ENCODE results near the gene TIMM10.

Gene TIMM10

GRCh38 chr11:57482782-57483561, 47.6 kb downstream of the TIMM10 start:
- no peak for DNase-seq (ENCODE audit: low read depth, low spot score)

DNA sequence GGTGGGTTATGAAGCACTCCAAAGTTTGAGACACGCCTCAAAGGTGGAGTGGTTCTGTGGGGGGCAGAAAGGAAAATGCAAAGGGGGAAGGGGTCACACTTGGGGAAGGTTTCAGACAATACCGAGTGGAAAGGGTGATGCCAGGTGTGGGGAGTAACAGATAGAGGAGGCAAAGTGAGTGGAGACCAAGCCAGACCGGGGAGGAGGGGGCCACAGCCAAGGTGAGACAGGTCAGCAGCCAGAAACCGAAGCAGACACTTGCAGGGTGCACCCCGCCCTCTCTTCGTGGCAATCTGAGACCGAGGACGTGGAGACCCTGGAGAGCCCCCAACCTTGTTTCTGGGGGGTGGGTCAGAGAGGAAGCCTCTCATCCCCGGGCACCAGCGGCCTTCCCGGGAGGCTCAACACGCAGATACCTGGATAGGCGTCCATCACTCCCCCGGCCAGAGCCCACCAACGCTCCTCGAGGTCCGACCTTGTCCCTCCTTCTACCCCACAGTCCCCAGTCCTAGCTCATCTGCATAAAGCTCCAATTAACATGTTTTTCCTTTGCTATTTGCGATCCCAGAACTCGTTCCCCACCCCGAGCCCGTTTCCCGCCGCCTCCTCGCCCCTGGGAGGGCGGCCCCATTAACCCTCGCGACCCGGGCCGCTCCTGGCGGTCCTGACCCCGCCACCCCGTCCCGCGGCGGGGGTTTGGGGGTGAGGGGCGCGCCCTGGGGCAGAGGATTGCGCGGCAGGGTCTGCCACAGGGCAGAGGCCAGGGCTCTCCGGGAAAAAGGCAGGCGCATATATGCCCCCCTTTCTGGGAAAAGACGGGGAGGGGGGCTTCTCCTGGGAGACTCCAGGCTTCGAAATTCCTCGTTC, 48.4 kb downstream of the TIMM10 start:
- Histone ChIP-seq H3K9ac (ENCODE audit: insufficient read length, low read depth) (peak overlapping the region; percentile 90), H3K9me3 (ENCODE audit: insufficient read depth, low read length) (no peaks in the 10 kb centered on the region), H3K4me3 (ENCODE audit: insufficient read length, low read depth) (peak overlapping the region; percentile 62), H3K36me3 (ENCODE audit: insufficient read depth, insufficient read length, low read length) (no peaks in the 10 kb centered on the region), H3K4me1 (ENCODE audit: insufficient read depth, insufficient read length) (peaks cover 16% of the 10 kb centered on the region), H3K27me3 (ENCODE audit: insufficient read depth, insufficient read length) (peaks cover 20% of the 10 kb centered on the region)
- TF ChIP-seq SUZ12 (IDR thresholded peaks at IDR 0.05; ENCODE audit: extremely low read depth, insufficient read depth, insufficient read length) (no peak), YY1 (IDR thresholded peaks at IDR 0.05; ENCODE audit: insufficient read depth, insufficient read length) (no peak), ZNF274 (IDR thresholded peaks at IDR 0.05; ENCODE audit: low read depth, low read length) (no peak)
- DNase-seq (ENCODE audit: low read depth, low spot score) = no peak

More at GRCh38 chr11:57482782-57483561, 47.6 kb downstream of the TIMM10 start:
- no peaks in the 10 kb centered on the region for H3K36me3 ChIP-seq (ENCODE audit: insufficient read depth, insufficient read length, low read length)
- peaks cover 20% of the 10 kb centered on the region for H3K27me3 ChIP-seq (ENCODE audit: insufficient read depth, insufficient read length)
- H3K4me1 ChIP-seq (ENCODE audit: insufficient read depth, insufficient read length) = peaks cover 12% of the 10 kb centered on the region
- H3K4me3 ChIP-seq (ENCODE audit: insufficient read length, low read depth) = peak overlapping the region; percentile 62
- TF ChIP-seq YY1 (IDR thresholded peaks at IDR 0.05; ENCODE audit: insufficient read depth, insufficient read length) (no peak), ZNF274 (IDR thresholded peaks at IDR 0.05; ENCODE audit: low read depth, low read length) (no peak), SUZ12 (IDR thresholded peaks at IDR 0.05; ENCODE audit: extremely low read depth, insufficient read depth, insufficient read length) (no peak)
- H3K9ac ChIP-seq (ENCODE audit: insufficient read length, low read depth) = peak overlapping the region; percentile 90
- H3K9me3 ChIP-seq (ENCODE audit: insufficient read depth, low read length) = no peaks in the 10 kb centered on the region

GRCh38 chr11:57481315-57481714, 49.2 kb downstream of the TIMM10 start:
- TF ChIP-seq SUZ12 (IDR thresholded peaks at IDR 0.05; ENCODE audit: extremely low read depth, insufficient read depth, insufficient read length) (no peak), ZNF274 (IDR thresholded peaks at IDR 0.05; ENCODE audit: low read depth, low read length) (no peak), YY1 (IDR thresholded peaks at IDR 0.05; ENCODE audit: insufficient read depth, insufficient read length) (no peak)
- no peaks in the 10 kb centered on the region for H3K9me3 ChIP-seq (ENCODE audit: insufficient read depth, low read length)
- H3K9ac ChIP-seq (ENCODE audit: insufficient read length, low read depth) = no peak overlapping the region
- no peaks in the 10 kb centered on the region for H3K36me3 ChIP-seq (ENCODE audit: insufficient read depth, insufficient read length, low read length)
- no peak overlapping the region for H3K4me3 ChIP-seq (ENCODE audit: insufficient read length, low read depth)
- H3K4me1 ChIP-seq (ENCODE audit: insufficient read depth, insufficient read length) = peaks cover 22% of the 10 kb centered on the region
- peaks cover 20% of the 10 kb centered on the region for H3K27me3 ChIP-seq (ENCODE audit: insufficient read depth, insufficient read length)
- no peak for DNase-seq (ENCODE audit: low read depth, low spot score)

DNA sequence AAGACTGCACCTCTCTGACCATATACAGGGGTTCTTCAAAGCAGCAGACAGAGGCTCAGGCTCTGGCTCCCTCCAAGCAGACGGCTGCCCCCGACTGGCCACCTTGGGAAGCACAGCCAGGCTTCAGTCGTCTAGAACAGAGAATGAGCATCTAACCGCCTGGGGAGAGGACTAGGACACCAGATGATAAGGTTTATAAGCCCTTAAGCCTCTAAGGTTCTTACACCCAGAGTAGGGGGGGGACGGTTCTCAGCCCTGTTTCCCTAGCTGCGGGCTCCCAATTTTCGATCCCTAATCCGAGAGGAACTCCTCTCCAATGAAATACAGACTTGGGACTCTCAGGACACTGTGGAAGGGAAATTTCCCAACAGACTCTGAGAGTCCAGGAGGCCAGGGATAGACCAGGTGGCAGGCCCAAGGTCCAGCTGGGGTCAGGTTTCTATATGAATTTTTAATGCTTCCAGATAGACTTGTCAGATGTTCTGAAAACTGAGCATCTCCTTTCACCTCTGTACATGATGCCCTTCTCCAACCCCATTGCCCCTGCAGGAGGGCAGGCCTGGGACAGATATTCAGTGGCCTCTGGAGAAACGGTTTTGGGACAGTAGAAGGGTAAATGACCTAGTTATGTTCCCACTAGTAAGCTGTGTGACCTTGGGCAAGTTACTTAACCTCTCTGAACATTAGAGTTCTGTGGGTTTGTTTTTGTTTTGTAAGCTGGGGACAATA, 50.0 kb downstream of the TIMM10 start:
- Histone ChIP-seq H3K27me3 (ENCODE audit: insufficient read depth, insufficient read length) (peaks cover 20% of the 10 kb centered on the region), H3K9me3 (ENCODE audit: insufficient read depth, low read length) (no peaks in the 10 kb centered on the region), H3K4me1 (ENCODE audit: insufficient read depth, insufficient read length) (peaks cover 22% of the 10 kb centered on the region), H3K4me3 (ENCODE audit: insufficient read length, low read depth) (no peak overlapping the region), H3K36me3 (ENCODE audit: insufficient read depth, insufficient read length, low read length) (no peaks in the 10 kb centered on the region), H3K9ac (ENCODE audit: insufficient read length, low read depth) (no peak overlapping the region)
- DNase-seq (ENCODE audit: low read depth, low spot score) = peak; percentile 62
- TF ChIP-seq YY1 (IDR thresholded peaks at IDR 0.05; ENCODE audit: insufficient read depth, insufficient read length) (no peak), SUZ12 (IDR thresholded peaks at IDR 0.05; ENCODE audit: extremely low read depth, insufficient read depth, insufficient read length) (no peak), ZNF274 (IDR thresholded peaks at IDR 0.05; ENCODE audit: low read depth, low read length) (no peak)

DNA sequence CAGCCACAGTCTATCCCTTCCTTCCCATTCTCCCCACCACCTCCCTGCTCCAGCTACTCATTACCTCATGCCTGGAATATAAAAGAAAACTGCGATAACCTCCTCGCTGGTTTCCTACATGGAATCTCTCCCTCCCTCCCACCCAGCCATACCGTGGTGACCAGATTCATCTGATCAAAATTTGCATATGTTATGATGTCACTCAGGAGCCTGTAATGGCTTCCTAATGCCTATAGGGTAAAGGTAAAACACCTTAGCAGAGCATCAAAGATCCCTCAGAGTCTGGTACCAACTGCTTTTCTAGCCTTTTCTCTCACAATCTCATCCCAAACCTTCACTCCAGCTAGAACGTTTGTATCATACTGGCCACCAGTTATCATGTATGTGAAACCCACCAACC, 50.6 kb downstream of the TIMM10 start:
- no peak overlapping the region for H3K9ac ChIP-seq (ENCODE audit: insufficient read length, low read depth)
- TF ChIP-seq YY1 (IDR thresholded peaks at IDR 0.05; ENCODE audit: insufficient read depth, insufficient read length) (no peak), SUZ12 (IDR thresholded peaks at IDR 0.05; ENCODE audit: extremely low read depth, insufficient read depth, insufficient read length) (no peak), ZNF274 (IDR thresholded peaks at IDR 0.05; ENCODE audit: low read depth, low read length) (no peak)
- no peaks in the 10 kb centered on the region for H3K9me3 ChIP-seq (ENCODE audit: insufficient read depth, low read length)
- peaks cover 20% of the 10 kb centered on the region for H3K27me3 ChIP-seq (ENCODE audit: insufficient read depth, insufficient read length)
- no peak overlapping the region for H3K4me3 ChIP-seq (ENCODE audit: insufficient read length, low read depth)
- DNase-seq (ENCODE audit: low read depth, low spot score) = no peak
- H3K4me1 ChIP-seq (ENCODE audit: insufficient read depth, insufficient read length) = peaks cover 22% of the 10 kb centered on the region
- no peaks in the 10 kb centered on the region for H3K36me3 ChIP-seq (ENCODE audit: insufficient read depth, insufficient read length, low read length)

- no peaks in the 10 kb centered on the region for H3K36me3 ChIP-seq (ENCODE audit: insufficient read depth, insufficient read length, low read length)
- no peak for TF ChIP-seq ZNF274 (IDR thresholded peaks at IDR 0.05; ENCODE audit: low read depth, low read length)
- no peak for TF ChIP-seq SUZ12 (IDR thresholded peaks at IDR 0.05; ENCODE audit: extremely low read depth, insufficient read depth, insufficient read length)
- TF ChIP-seq YY1 (IDR thresholded peaks at IDR 0.05; ENCODE audit: insufficient read depth, insufficient read length) = no peak
- no peak for DNase-seq (ENCODE audit: low read depth, low spot score)
- H3K27me3 ChIP-seq (ENCODE audit: insufficient read depth, insufficient read length) = peaks cover 18% of the 10 kb centered on the region
- no peak overlapping the region for H3K9ac ChIP-seq (ENCODE audit: insufficient read length, low read depth)
- peaks cover 22% of the 10 kb centered on the region for H3K4me1 ChIP-seq (ENCODE audit: insufficient read depth, insufficient read length)
- H3K4me3 ChIP-seq (ENCODE audit: insufficient read length, low read depth) = no peak overlapping the region
- H3K9me3 ChIP-seq (ENCODE audit: insufficient read depth, low read length) = no peaks in the 10 kb centered on the region
Observed at GRCh38 chr11:57479021-57479663, 51.4 kb downstream of the TIMM10 start.
